SKM-1 treated with dmso at 0.1 percent for 144 hours (cell line): ENCODE results near the gene RNLS.
A peak's percentile ranks its signal among the peaks of the same experiment; 100 is the strongest.

Experiments
- DNase-seq: peaks from one replicate; lab custom pipeline; 2025; ENCODE audit not compliant: unreplicated experiment; lab: John Stamatoyannopoulos, UW

RNLS gene

GRCh38 chr10:88525371-88526069 lies 57.6 kb downstream of the RNLS start:
- no peak for DNase-seq

- no peak for DNase-seq
Observed at GRCh38 chr10:88523739-88524400, 59.2 kb downstream of the RNLS start.

- DNase-seq: no peak
Observed at GRCh38 chr10:88522715-88523114, 60.4 kb downstream of the RNLS start.

- no peak for DNase-seq
Observed at GRCh38 chr10:88521791-88522190, 61.3 kb downstream of the RNLS start.

GRCh38 chr10:88515235-88515634 lies 67.9 kb downstream of the RNLS start:
- DNase-seq: no peak

- no peak for DNase-seq
Observed at GRCh38 chr10:88512599-88512998, 70.5 kb downstream of the RNLS start.

GRCh38 chr10:88508796-88509195 lies 74.3 kb downstream of the RNLS start:
- no peak for DNase-seq

- DNase-seq: no peak
Observed at GRCh38 chr10:88507826-88508453, 75.2 kb downstream of the RNLS start.

GRCh38 chr10:88507404-88507803 lies 75.7 kb downstream of the RNLS start:
- DNase-seq: no peak

- no peak for DNase-seq
Observed at GRCh38 chr10:88505680-88506215, 77.4 kb downstream of the RNLS start.

- no peak for DNase-seq
Observed at GRCh38 chr10:88505265-88505664, 77.9 kb downstream of the RNLS start.

- no peak for DNase-seq
Observed at GRCh38 chr10:88500656-88501055, 82.5 kb downstream of the RNLS start.

GRCh38 chr10:88499569-88500470 lies 83.3 kb downstream of the RNLS start:
- DNase-seq: no peak

- DNase-seq: no peak
Observed at GRCh38 chr10:88497913-88498312, 85.2 kb downstream of the RNLS start.

GRCh38 chr10:88494537-88494936 lies 88.6 kb downstream of the RNLS start:
- DNase-seq: no peak

- DNase-seq: no peak
Observed at GRCh38 chr10:88493691-88494483, 89.2 kb downstream of the RNLS start.

- peak; percentile 41 for DNase-seq
Observed at GRCh38 chr10:88491314-88491713, 91.8 kb downstream of the RNLS start.

GRCh38 chr10:88490231-88490980 lies 92.7 kb downstream of the RNLS start:
- peak; percentile 23 for DNase-seq

- DNase-seq: no peak
Observed at GRCh38 chr10:88489107-88489506, 94.0 kb downstream of the RNLS start.
